Activated CD8-positive, alpha-beta memory T cell treated with anti-CD3 and anti-CD28 coated beads for 1 hour (primary cell): ENCODE measurements around the gene HYDIN.
"Not testable (repeated sequence)": the region's sequence is repeated elsewhere in the genome, so short reads cannot be mapped to it uniquely, and the experiment has no call there.

Experiments used
- DNase-seq, 2 donors: peaks; one replicate each; pipeline ENCODE4 v3.0.0-alpha.2; 2020; ENCODE audit warnings: low read depth in 1 of 2; ENCODE audit errors: extremely low read depth in 1 of 2

Gene HYDIN

GRCh38 chr16:71143246-71143645 is 87.3 kb downstream of the HYDIN start:
- DNase-seq = not testable (repeated sequence)

- DNase-seq = not testable (repeated sequence)
These were observed 120.0 kb downstream of the HYDIN start for GRCh38 chr16:71110565-71110964.

GRCh38 chr16:71109656-71110208 is 120.8 kb downstream of the HYDIN start:
- not testable (repeated sequence) for DNase-seq

GRCh38 chr16:71105881-71106280 is 124.6 kb downstream of the HYDIN start:
- not testable (repeated sequence) for DNase-seq

- not testable (repeated sequence) for DNase-seq
These were observed 146.9 kb downstream of the HYDIN start for GRCh38 chr16:71083573-71083972.

GRCh38 chr16:71080777-71081176 is 149.7 kb downstream of the HYDIN start:
- not testable (repeated sequence) for DNase-seq

- not testable (repeated sequence) for DNase-seq
These were observed 150.3 kb downstream of the HYDIN start for GRCh38 chr16:71080262-71080661.

- DNase-seq = not testable (repeated sequence)
These were observed 159.9 kb downstream of the HYDIN start for GRCh38 chr16:71070651-71071050.

- not testable (repeated sequence) for DNase-seq
These were observed 160.7 kb downstream of the HYDIN start for GRCh38 chr16:71069842-71070241.

- not testable (repeated sequence) for DNase-seq
These were observed 176.5 kb downstream of the HYDIN start for GRCh38 chr16:71053897-71054609.

- DNase-seq = not testable (repeated sequence)
These were observed 180.2 kb downstream of the HYDIN start for GRCh38 chr16:71050307-71050706.

- DNase-seq = not testable (repeated sequence)
These were observed 191.0 kb downstream of the HYDIN start for GRCh38 chr16:71039368-71040111.

GRCh38 chr16:71038421-71038820 is 192.1 kb downstream of the HYDIN start:
- DNase-seq = not testable (repeated sequence)

GRCh38 chr16:71037987-71038386 is 192.5 kb downstream of the HYDIN start:
- DNase-seq = not testable (repeated sequence)

- not testable (repeated sequence) for DNase-seq
These were observed 202.3 kb downstream of the HYDIN start for GRCh38 chr16:71028032-71028727.

GRCh38 chr16:71027511-71027910 is 203.0 kb downstream of the HYDIN start:
- not testable (repeated sequence) for DNase-seq

GRCh38 chr16:71023851-71024439 is 206.6 kb downstream of the HYDIN start:
- not testable (repeated sequence) for DNase-seq

GRCh38 chr16:71021961-71022537 is 208.5 kb downstream of the HYDIN start:
- DNase-seq = not testable (repeated sequence)

- not testable (repeated sequence) for DNase-seq
These were observed 211.3 kb downstream of the HYDIN start for GRCh38 chr16:71019067-71019682.

GRCh38 chr16:71015419-71015818 is 215.1 kb downstream of the HYDIN start:
- DNase-seq = not testable (repeated sequence)
